Measurements from ENCODE around the gene CCDC187.

DNA sequence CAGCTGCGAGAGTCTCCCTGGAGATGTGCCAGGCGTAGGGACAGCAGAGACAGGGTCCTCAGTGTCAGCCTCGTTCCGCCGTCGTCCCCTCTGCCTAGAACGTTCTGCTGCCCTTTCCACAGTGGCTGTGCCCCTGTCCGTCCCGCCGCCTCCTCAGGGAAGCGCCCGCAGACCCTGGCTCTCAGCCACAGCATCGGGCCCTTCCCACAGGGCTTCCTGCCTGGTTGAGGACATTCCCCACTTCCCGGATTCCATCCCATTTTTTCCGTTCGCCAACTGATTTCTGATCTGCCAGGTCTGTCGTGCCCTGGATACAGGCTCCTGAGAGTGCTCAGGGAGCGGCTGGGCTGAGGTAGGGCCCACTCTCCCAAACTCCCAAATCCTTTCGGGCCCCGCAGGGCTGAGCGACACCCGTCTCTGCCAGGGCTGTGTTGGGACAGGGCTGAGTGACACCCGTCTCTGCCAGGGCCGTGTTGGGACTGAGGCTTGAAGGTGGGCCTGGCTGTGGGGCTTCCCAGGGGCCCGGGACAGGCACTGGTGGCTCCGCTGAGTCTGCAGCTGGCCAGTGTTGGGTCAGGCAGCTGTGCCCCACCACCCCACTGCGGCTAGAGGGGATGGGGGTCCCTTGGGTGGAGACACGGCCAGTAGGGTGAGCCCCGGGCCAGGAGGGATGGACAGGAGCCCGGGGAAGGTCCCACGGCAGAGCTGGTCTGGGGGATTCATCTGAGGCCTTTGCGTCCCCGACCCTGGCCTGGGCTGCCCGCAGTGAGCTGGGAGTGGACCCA lies 43.8 kb upstream of the CCDC187 start:
- TF ChIP-seq, protein P1, sequence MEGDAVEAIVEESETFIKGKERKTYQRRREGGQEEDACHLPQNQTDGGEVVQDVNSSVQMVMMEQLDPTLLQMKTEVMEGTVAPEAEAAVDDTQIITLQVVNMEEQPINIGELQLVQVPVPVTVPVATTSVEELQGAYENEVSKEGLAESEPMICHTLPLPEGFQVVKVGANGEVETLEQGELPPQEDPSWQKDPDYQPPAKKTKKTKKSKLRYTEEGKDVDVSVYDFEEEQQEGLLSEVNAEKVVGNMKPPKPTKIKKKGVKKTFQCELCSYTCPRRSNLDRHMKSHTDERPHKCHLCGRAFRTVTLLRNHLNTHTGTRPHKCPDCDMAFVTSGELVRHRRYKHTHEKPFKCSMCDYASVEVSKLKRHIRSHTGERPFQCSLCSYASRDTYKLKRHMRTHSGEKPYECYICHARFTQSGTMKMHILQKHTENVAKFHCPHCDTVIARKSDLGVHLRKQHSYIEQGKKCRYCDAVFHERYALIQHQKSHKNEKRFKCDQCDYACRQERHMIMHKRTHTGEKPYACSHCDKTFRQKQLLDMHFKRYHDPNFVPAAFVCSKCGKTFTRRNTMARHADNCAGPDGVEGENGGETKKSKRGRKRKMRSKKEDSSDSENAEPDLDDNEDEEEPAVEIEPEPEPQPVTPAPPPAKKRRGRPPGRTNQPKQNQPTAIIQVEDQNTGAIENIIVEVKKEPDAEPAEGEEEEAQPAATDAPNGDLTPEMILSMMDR (conservative IDR thresholded peaks at IDR 0.05; ENCODE audit: low read depth, low read length) = no peak
- TF ChIP-seq EZH2 (IDR thresholded peaks at IDR 0.05; ENCODE audit: borderline replicate concordance, low read depth, low read length, poor library complexity, severe bottlenecking) = no peak
